ENCODE measurements around the gene STAT5B.

STAT5B gene

DNA sequence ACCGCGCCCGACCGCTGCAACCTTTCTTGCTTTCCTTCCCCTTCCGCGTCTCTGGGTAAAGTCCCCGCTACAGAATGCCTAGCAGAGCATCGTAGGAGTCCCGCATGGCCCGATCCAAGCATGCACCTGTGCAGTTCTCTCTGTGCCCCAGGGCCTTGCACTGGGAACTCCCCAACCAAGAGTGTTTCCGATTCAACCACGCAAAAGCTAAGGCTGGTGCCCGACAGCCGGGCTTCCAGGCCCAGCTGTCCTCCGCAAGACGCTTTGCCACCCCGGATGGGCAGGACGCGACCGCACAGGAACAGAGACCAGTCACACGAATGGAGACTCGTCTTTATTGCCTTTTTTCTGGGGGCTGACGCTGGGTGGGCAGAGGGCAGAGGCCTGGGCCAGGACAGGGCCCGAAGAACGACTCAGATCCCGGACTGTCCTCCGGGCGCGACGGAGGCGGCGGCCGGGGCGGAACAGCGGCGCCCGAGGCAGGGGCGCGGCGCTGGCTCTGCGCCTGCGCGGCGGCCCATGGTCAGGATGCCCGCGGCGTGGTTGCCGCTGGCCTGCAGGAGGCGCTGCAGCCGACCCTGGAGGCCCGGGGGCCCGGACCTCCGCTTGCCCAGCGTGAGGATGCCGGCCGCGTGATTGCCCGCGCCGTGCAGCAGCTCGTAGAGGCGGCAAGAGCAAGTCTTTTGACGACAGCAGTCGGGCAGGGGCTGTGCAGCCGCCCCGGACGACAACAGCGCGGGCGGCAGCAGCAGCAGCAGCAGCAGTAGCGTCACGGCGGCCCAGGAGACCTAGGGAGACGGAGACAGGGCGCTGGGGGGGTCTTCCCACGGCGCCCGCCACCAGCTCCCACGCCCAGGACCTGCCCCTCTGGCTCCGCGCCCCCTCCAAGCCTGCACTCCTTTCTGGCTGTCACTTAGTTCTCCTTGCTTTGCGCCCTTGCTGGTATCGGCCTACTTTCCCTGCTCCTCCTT lies 92.2 kb downstream of the STAT5B start:
- Histone ChIP-seq H2BK5ac (ENCODE audit: low read depth, low read length, poor library complexity, severe bottlenecking) (no peak overlapping the region), H2AK5ac (ENCODE audit: low read length, severe bottlenecking) (no peak overlapping the region), H2BK120ac (ENCODE audit: low read depth, low read length) (no peak overlapping the region), H3K18ac (ENCODE audit: low read depth in 1 of 2, low read length in 2 of 2) (peak overlapping the region; percentile 50 to 80), H3K36me3 (ENCODE audit: control insufficient read depth in 1 of 2, insufficient read depth in 2 of 2, low read depth in 1 of 2, low read length in 2 of 2) (no peaks in the 10 kb centered on the region), H3K9ac (ENCODE audit: low read length) (peak overlapping the region; percentile 74), H2BK12ac (ENCODE audit: low read length in 2 of 2) (peak overlapping the region in 1 of 2 experiments; percentile 4), H3K14ac (ENCODE audit: low read length in 2 of 2) (peak overlapping the region in 1 of 2 experiments; percentile 12), H3K4me3 (ENCODE audit: insufficient read depth in 1 of 2, low read depth in 1 of 2, low read length in 2 of 2) (peak overlapping the region; percentile 51 to 76), H4K8ac (ENCODE audit: low read length) (peak overlapping the region; percentile 97), H3K4ac (ENCODE audit: low read depth in 1 of 2, low read length in 2 of 2) (peak overlapping the region; percentile 45 to 84), H2AFZ (ENCODE audit: low read depth, low read length) (peak overlapping the region; percentile 72), H3K23ac (ENCODE audit: low read length in 2 of 2) (no peak overlapping the region), H2BK15ac (ENCODE audit: low read depth, poor library complexity, severe bottlenecking) (peak overlapping the region; percentile 58), H3K9me3 (ENCODE audit: control insufficient read depth, low read length) (no peaks in the 10 kb centered on the region), H3K27me3 (ENCODE audit: control insufficient read depth in 1 of 2, insufficient read depth in 1 of 2, low read length in 2 of 2) (peaks cover 42 to 44% of the 10 kb centered on the region in 2 experiments), H3K79me1 (replicated peaks; ENCODE audit: low read length, poor library complexity, severe bottlenecking) (no peaks in the 10 kb centered on the region), H3K4me2 (ENCODE audit: low read length, poor library complexity, severe bottlenecking) (peak overlapping the region; percentile 91), H3K27ac (ENCODE audit: low read length, poor library complexity, severe bottlenecking) (no peak overlapping the region), H3K4me1 (ENCODE audit: control insufficient read depth, insufficient read depth, low read depth, low read length) (peaks cover 25% of the 10 kb centered on the region), H4K91ac (ENCODE audit: low read length) (no peak overlapping the region)
- 15% methylated on average over 68 of the region's 83 CpGs for WGBS
- peak; percentile 60 for DNase-seq

DNA sequence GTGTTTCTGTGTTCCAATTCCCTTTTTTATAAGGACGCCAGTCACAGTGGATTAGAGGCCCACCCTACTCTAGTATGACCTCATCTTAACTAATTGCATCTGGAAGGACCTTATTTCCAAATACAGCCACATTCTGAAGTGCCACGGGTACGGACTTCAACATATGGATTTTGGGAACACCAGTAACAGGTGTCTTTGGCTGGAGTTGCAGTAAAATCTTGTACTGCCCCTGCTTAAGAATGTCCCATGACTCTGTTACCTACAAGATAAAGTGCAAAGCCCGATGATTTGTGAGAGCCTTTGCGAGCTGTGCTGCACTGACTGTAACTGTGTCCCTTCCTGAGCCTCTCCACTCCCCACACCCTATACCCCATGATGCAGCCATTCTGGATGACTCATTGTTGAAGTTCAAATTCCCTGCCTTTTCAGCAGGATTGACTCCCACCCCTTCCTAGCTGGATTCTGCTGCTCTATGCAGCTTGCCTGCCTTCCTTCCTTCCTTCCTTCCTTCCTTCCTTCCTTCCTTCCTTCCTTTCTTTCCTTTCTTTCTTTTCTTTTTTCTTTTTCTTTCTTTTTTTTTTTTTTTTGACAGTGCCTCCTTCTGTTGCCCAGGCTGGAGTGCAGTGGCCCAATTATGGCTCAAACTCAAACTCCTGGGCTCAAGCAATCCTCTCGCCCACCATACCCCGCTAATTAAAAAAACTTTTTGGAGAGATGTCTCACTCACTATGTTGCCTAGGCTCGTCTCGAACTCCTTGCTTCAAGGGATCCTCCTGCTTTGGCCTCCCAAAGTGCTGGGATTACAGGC lies 93.1 kb downstream of the STAT5B start:
- H3K4ac ChIP-seq (ENCODE audit: low read depth in 1 of 2, low read length in 2 of 2), result peak overlapping the region in 1 of 2 experiments; percentile 45
- H3K14ac ChIP-seq (ENCODE audit: low read length in 2 of 2), result no peak overlapping the region
- 75% methylated on average over 9 of the region's 9 CpGs for WGBS
- peaks cover 49 to 53% of the 10 kb centered on the region in 2 experiments for H3K27me3 ChIP-seq (ENCODE audit: control insufficient read depth in 1 of 2, insufficient read depth in 1 of 2, low read length in 2 of 2)
- peak overlapping the region; percentile 74 for H3K9ac ChIP-seq (ENCODE audit: low read length)
- DNase-seq, result peak; percentile 52
- peak overlapping the region in 1 of 2 experiments; percentile 76 for H3K4me3 ChIP-seq (ENCODE audit: insufficient read depth in 1 of 2, low read depth in 1 of 2, low read length in 2 of 2)
- H3K36me3 ChIP-seq (ENCODE audit: control insufficient read depth in 1 of 2, insufficient read depth in 2 of 2, low read depth in 1 of 2, low read length in 2 of 2), result no peaks in the 10 kb centered on the region
- peaks cover 25% of the 10 kb centered on the region for H3K4me1 ChIP-seq (ENCODE audit: control insufficient read depth, insufficient read depth, low read depth, low read length)
- no peak overlapping the region for H2BK5ac ChIP-seq (ENCODE audit: low read depth, low read length, poor library complexity, severe bottlenecking)
- no peak overlapping the region for H2BK12ac ChIP-seq (ENCODE audit: low read length in 2 of 2)
- H3K23ac ChIP-seq (ENCODE audit: low read length in 2 of 2), result no peak overlapping the region
- H2AFZ ChIP-seq (ENCODE audit: low read depth, low read length), result no peak overlapping the region
- H2BK120ac ChIP-seq (ENCODE audit: low read depth, low read length), result no peak overlapping the region
- no peak overlapping the region for H2BK15ac ChIP-seq (ENCODE audit: low read depth, poor library complexity, severe bottlenecking)
- H3K27ac ChIP-seq (ENCODE audit: low read length, poor library complexity, severe bottlenecking), result no peak overlapping the region
- H3K79me1 ChIP-seq (replicated peaks; ENCODE audit: low read length, poor library complexity, severe bottlenecking), result no peaks in the 10 kb centered on the region
- peak overlapping the region; percentile 66 for H4K8ac ChIP-seq (ENCODE audit: low read length)
- H3K9me3 ChIP-seq (ENCODE audit: control insufficient read depth, low read length), result no peaks in the 10 kb centered on the region
- H2AK5ac ChIP-seq (ENCODE audit: low read length, severe bottlenecking), result no peak overlapping the region
- peak overlapping the region; percentile 91 for H3K4me2 ChIP-seq (ENCODE audit: low read length, poor library complexity, severe bottlenecking)
- no peak overlapping the region for H4K91ac ChIP-seq (ENCODE audit: low read length)
- no peak overlapping the region for H3K18ac ChIP-seq (ENCODE audit: low read depth in 1 of 2, low read length in 2 of 2)

DNA sequence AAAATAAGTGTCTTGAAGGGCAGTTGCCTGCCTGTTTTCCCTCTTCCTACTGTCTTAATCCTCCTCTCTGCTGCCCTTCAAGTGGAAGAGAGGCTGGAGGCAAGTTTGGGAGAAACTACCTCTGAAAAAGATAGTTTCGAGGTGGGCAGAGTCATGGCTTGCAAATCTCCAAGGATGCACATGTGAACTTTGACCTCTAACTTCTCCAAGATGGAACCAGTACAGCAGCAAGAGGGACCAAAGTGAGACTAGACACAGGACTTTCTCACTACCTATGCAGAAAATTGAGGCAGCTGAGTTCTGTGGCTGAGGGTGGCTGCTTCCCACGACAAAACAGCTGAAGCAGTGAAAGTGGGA lies 94.4 kb downstream of the STAT5B start:
- Histone ChIP-seq H3K4ac (ENCODE audit: low read depth in 1 of 2, low read length in 2 of 2) (no peak overlapping the region), H2AK5ac (ENCODE audit: low read length, severe bottlenecking) (no peak overlapping the region), H3K18ac (ENCODE audit: low read depth in 1 of 2, low read length in 2 of 2) (no peak overlapping the region), H3K4me1 (ENCODE audit: control insufficient read depth, insufficient read depth, low read depth, low read length) (peaks cover 25% of the 10 kb centered on the region), H3K27me3 (ENCODE audit: control insufficient read depth in 1 of 2, insufficient read depth in 1 of 2, low read length in 2 of 2) (peaks cover 54 to 56% of the 10 kb centered on the region in 2 experiments), H3K14ac (ENCODE audit: low read length in 2 of 2) (no peak overlapping the region), H2BK120ac (ENCODE audit: low read depth, low read length) (no peak overlapping the region), H3K27ac (ENCODE audit: low read length, poor library complexity, severe bottlenecking) (no peak overlapping the region), H3K9me3 (ENCODE audit: control insufficient read depth, low read length) (no peaks in the 10 kb centered on the region), H2BK15ac (ENCODE audit: low read depth, poor library complexity, severe bottlenecking) (no peak overlapping the region), H3K4me2 (ENCODE audit: low read length, poor library complexity, severe bottlenecking) (no peak overlapping the region), H3K9ac (ENCODE audit: low read length) (no peak overlapping the region), H4K91ac (ENCODE audit: low read length) (no peak overlapping the region), H2BK5ac (ENCODE audit: low read depth, low read length, poor library complexity, severe bottlenecking) (no peak overlapping the region), H2BK12ac (ENCODE audit: low read length in 2 of 2) (no peak overlapping the region), H3K4me3 (ENCODE audit: insufficient read depth in 1 of 2, low read depth in 1 of 2, low read length in 2 of 2) (no peak overlapping the region), H3K36me3 (ENCODE audit: control insufficient read depth in 1 of 2, insufficient read depth in 2 of 2, low read depth in 1 of 2, low read length in 2 of 2) (no peaks in the 10 kb centered on the region), H2AFZ (ENCODE audit: low read depth, low read length) (no peak overlapping the region), H3K79me1 (replicated peaks; ENCODE audit: low read length, poor library complexity, severe bottlenecking) (no peaks in the 10 kb centered on the region), H3K23ac (ENCODE audit: low read length in 2 of 2) (no peak overlapping the region), H4K8ac (ENCODE audit: low read length) (no peak overlapping the region)
- DNase-seq, result no peak
- 93% methylated on average over 2 of the region's 2 CpGs for WGBS
